Measurements from ENCODE around the gene KIF13A. TPM values are rescaled to one million over a fixed set of nuclear protein-coding genes. Genes with fewer than 3 reads are reported as not detected.

KIF13A gene
- total and polyA plus RNA-seq, 9 of the 15 experiments (the other 6 are each of a cell fraction or from before 2014, with no cell fraction given) = 3.6 to 44.3 (median 29.7) TPM

DNA sequence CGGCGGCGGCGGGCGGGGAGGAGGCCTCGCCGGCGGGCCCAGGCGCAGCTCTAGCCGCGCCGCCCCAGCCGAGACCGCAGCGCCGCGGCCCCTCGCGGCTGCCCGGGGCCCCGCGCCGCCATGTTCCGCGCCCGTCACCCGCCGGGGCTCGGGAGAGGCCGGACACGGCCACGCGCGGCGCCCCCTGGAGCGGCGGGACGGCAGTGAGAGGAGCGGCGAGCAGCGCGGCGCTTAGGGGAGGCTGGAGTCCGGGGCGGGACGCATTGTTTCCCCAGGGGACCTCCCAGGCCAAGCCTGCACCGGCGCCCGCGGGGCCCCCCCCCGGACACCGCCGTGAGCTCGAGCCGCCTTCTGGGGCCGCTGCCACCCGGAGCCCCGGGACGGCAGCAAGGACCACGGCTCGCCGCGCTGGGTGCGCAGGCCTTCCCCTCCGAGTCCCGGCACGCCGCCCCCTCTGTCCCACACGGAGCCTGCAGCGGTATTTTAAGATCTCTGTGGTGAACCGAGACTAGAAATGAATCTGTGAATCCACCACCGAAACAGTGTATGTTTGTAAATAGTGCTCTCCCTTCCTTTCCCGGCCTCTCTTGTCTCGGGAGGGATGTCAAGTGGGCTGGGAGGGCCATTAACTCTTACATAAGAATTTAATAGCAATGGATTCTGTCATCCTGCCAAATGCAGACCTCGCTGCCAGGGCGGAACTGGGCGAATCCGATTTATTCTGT is 424 bp upstream of the KIF13A start (continued):
- TF ChIP-seq, protein P1, sequence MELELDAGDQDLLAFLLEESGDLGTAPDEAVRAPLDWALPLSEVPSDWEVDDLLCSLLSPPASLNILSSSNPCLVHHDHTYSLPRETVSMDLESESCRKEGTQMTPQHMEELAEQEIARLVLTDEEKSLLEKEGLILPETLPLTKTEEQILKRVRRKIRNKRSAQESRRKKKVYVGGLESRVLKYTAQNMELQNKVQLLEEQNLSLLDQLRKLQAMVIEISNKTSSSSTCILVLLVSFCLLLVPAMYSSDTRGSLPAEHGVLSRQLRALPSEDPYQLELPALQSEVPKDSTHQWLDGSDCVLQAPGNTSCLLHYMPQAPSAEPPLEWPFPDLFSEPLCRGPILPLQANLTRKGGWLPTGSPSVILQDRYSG (tag; conservative IDR thresholded peaks at IDR 0.05; ENCODE audit: low read depth) = no peak
- TF ChIP-seq DIDO1 (tag; IDR thresholded peaks at IDR 0.05; ENCODE audit: low read depth) (no peak), CHD1 (IDR thresholded peaks at IDR 0.05; ENCODE audit: low read length) (no peak), TCFL5 (CRISPR knock-in tag; conservative IDR thresholded peaks at IDR 0.05) (no peak), L3MBTL2 (IDR thresholded peaks at IDR 0.05) (peak; percentile 70), CHD2 (IDR thresholded peaks at IDR 0.05; ENCODE audit: low read depth, low read length) (no peak), DMBX1 (CRISPR knock-in tag; IDR thresholded peaks at IDR 0.05; ENCODE audit: borderline replicate concordance) (no peak), ZBTB17 (CRISPR knock-in tag; IDR thresholded peaks at IDR 0.05) (peak; percentile 45; the same call in 1 of the 2 replicates), PHF20 (IDR thresholded peaks at IDR 0.05; ENCODE audit: partially characterized antibody) (peak; percentile 62), SIN3B (IDR thresholded peaks at IDR 0.05; ENCODE audit: low read depth) (peak; percentile 73), ILF3 (IDR thresholded peaks at IDR 0.05; ENCODE audit: borderline replicate concordance) (no peak; the same call in 1 of the 2 replicates), STAT5B (CRISPR knock-in tag; IDR thresholded peaks at IDR 0.05) (no peak), NCOA2 (IDR thresholded peaks at IDR 0.05; ENCODE audit: partially characterized antibody in 2 of 2) (no peak), MAFK (IDR thresholded peaks at IDR 0.05; ENCODE audit: low read length) (no peak), NR4A1 (CRISPR knock-in tag; IDR thresholded peaks at IDR 0.05) (no peak), NR4A1 (tag; IDR thresholded peaks at IDR 0.05) (no peak; the same call in 1 of the 2 replicates), HMGN3 (IDR thresholded peaks at IDR 0.05; ENCODE audit: borderline replicate concordance, extremely low read depth, insufficient read length, low read depth, low read length) (peak; percentile 55), RNF2 (IDR thresholded peaks at IDR 0.05) (0 out of 2 replicates have a peak, but pooled peaks have one; percentile 24), NCOR1 (IDR thresholded peaks at IDR 0.05) (no peak), POLR2A (conservative IDR thresholded peaks at IDR 0.05) (peak; percentile 51; the same call in 1 of the 2 replicates), RBFOX2 (IDR thresholded peaks at IDR 0.05; ENCODE audit: low read depth, low read length) (peak; percentile 83), GTF2F1 (IDR thresholded peaks at IDR 0.05; ENCODE audit: low read depth, low read length) (no peak), ZNF239 (CRISPR knock-in tag; IDR thresholded peaks at IDR 0.05) (no peak)
- TF ChIP-seq, protein P2, sequence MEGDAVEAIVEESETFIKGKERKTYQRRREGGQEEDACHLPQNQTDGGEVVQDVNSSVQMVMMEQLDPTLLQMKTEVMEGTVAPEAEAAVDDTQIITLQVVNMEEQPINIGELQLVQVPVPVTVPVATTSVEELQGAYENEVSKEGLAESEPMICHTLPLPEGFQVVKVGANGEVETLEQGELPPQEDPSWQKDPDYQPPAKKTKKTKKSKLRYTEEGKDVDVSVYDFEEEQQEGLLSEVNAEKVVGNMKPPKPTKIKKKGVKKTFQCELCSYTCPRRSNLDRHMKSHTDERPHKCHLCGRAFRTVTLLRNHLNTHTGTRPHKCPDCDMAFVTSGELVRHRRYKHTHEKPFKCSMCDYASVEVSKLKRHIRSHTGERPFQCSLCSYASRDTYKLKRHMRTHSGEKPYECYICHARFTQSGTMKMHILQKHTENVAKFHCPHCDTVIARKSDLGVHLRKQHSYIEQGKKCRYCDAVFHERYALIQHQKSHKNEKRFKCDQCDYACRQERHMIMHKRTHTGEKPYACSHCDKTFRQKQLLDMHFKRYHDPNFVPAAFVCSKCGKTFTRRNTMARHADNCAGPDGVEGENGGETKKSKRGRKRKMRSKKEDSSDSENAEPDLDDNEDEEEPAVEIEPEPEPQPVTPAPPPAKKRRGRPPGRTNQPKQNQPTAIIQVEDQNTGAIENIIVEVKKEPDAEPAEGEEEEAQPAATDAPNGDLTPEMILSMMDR (IDR thresholded peaks at IDR 0.05 in 2 of 3, conservative IDR thresholded peaks at IDR 0.05 in 1 of 3; ENCODE audit: insufficient read depth in 2 of 3, low read depth in 1 of 3, low read length in 3 of 3) = peak; percentile 32 to 45 (median 37)
- TF ChIP-seq, protein P3, sequence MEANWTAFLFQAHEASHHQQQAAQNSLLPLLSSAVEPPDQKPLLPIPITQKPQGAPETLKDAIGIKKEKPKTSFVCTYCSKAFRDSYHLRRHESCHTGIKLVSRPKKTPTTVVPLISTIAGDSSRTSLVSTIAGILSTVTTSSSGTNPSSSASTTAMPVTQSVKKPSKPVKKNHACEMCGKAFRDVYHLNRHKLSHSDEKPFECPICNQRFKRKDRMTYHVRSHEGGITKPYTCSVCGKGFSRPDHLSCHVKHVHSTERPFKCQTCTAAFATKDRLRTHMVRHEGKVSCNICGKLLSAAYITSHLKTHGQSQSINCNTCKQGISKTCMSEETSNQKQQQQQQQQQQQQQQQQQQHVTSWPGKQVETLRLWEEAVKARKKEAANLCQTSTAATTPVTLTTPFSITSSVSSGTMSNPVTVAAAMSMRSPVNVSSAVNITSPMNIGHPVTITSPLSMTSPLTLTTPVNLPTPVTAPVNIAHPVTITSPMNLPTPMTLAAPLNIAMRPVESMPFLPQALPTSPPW (CRISPR knock-in tag; IDR thresholded peaks at IDR 0.05) = peak; percentile 88
